GM19240 (cell line): ENCODE measurements around the gene SLC16A3.
"Not testable (repeated sequence)": the region's sequence is repeated elsewhere in the genome, so short reads cannot be mapped to it uniquely, and the experiment has no call there.

Source experiments
- DNase-seq: peaks from one replicate; pipeline ENCODE4 v3.0.0; 2011; ENCODE audit warnings: low spot score; ENCODE audit not compliant: insufficient read length

The SLC16A3 gene

DNA sequence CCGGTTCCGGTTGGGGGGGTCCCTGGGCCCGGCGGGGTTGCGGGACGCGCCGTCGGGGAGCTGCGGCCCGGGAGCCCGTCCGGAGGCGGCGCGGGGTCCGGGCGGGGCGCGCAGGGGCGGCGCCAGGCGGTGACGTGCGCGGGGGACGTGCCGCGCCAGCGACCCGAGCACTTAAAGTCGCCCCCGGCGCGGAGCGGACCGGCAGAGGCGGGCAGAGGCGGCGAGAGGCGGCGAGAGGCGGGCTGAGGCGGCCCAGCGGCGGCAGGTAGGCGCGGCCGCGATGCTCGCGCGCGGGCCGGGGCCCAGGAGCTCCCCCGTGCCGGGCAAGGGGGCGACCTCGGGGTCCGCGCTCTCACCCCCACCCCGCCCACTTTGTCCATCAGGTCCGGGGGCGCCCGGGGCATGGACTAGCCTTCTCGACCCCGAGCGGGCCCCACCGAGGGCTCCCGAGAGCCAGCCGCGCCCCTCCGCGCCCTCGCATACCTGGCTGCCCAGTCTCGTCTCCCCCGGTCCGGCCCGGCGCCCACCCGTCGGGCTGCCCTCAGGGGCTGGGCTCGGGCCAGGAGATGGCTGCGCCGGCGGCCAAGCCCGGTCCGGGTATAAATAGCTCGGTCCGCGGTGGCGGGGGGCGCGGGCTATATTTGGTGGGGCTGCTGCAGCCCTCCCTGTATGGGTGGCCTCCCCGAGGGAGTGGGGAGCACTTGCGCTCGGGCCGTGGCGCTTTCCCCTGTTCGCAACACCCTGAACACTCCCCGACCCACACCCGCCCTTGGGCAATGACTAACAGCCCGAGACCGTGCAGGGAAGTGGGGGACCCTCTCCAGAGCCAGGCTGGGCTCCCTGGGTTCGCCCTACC lies at the start of gene SLC16A3:
SLC16A3 (plus strand) TSS at position 201 of the 856 bp plus-strand sequence. CDS start 6,967 bp downstream, outside the sequence.
- DNase-seq, result peak; percentile 86

GRCh38 chr17:82179412-82179811 lies 49.4 kb upstream of the SLC16A3 start:
- no peak for DNase-seq

- no peak for DNase-seq
These were observed 48.8 kb upstream of the SLC16A3 start for GRCh38 chr17:82179946-82180475.

- DNase-seq, result no peak
These were observed 47.9 kb upstream of the SLC16A3 start for GRCh38 chr17:82180776-82181528.

DNA sequence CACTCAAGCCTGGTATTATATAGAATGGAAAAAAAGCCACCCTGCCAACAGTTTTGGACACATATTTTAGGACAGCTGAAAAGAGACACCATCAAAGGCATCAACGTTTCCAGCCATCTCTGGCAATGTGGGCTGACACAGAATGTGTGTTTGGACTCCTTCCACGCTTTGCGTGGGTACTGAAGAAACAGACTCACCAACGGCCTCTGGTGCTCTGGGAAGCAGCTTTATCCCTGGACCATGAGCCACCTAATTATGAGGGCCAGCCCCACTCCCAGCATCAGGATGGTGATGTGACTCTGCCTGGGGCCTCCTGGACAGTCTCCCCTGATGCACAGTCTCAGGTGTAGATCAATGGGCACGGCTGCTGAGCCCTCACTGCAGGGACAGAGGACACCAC lies 44.1 kb upstream of the SLC16A3 start:
- DNase-seq, result no peak

- DNase-seq, result no peak
These were observed 42.6 kb upstream of the SLC16A3 start for GRCh38 chr17:82186221-82186620.

- no peak for DNase-seq
These were observed 41.3 kb upstream of the SLC16A3 start for GRCh38 chr17:82187500-82187899.

DNA sequence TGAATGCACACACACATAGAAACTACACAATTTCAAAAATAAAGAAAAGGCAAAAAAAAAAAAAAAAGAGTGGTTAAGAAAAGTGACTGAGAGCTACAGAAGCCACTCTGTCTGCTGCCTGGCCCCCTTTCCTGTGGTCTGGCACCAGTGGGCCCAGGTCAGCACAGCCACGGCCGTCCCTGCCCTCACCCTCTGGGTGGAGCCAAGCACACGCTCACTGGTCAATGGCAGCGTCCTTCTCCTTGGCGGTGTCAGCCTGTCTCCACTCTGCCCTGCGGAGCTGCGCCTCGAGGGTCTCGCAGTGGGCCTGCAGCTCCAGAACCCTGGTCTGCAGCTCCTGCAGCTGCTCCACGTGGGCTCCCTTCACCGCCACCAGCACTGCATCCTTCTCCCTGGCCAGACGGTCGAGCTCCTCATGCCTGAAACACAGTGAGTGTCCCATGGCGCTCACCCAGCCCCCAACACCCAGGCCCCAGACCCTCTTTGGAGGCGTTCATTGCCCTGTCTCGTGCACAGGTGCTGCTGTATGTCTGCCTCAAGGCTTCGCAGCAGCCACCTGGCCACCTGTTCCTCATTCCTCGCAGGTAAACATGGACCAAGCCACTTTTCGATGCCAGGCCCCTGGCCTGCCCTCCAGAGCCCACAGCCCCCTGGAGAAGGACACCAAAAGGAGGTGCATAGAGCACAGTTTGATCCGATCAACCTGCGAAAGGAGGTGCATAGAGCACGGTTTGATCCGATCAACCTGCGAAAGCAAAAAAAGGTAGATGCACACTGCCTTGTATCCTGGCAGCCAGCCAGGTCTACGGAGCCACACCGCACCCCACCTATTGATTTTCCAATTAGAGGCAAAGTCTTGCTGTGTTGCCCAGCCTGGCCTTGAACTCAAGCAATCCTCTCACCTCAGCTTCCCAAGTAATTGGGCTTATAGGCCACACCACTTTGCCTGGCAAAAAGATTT lies 40.6 kb upstream of the SLC16A3 start:
- no peak for DNase-seq

- not testable (repeated sequence) for DNase-seq
These were observed 35.8 kb upstream of the SLC16A3 start for GRCh38 chr17:82193050-82193449.

DNA sequence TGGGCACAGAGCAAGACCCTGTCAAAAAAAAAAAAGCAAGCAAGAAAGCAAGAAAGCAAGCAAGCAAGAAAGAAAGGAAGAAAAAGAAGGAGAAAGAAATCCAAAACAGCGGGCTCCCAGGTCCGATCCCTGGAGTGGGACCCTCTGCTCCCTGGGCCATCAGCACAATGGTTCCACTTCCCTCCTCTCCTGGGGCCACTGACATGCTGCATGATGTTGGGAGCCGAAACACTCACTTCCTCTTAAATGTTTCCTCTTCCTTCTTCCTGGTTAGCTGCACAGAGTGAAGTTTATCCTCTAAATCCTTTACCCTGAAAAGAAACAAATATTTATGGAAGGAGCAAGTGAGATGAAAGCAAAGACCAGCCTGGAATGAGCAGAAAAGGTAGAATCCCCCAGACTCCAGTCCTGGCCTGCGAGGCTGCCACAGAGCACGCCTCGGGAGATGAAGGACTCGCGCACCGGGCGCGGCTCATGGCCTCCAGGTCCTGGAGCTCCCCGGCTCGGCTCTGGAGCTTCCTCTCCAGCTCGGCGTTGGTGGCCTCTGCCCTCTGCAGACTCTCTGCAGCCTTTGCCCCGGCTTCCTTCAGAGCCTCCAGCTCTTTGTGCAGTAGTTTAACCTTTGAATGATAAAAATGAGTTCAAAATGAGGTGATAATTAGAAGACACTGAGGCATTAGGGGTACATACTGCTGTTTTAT lies 35.2 kb upstream of the SLC16A3 start:
- no peak for DNase-seq

DNA sequence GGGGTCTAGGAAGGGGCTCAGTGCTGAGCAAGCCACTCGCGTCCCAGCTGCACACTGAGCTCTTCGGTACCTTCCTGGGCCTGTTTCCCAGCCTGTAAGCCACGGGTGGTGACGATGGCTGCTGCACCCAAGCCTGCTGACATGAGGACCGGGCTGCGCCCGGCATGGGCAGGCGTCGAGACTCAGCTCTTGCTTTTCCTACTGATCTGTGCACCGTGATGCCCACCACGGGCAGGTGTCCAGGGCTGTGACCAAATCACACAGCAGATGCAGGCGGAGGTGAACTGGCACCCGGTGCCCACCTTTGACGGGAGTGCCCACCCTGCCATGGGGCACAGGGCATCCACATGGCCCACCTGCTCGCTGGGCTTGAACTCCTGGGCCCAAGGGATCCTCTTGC lies 34.1 kb upstream of the SLC16A3 start:
- no peak for DNase-seq

- no peak for DNase-seq
These were observed 32.9 kb upstream of the SLC16A3 start for GRCh38 chr17:82195675-82196672.

DNA sequence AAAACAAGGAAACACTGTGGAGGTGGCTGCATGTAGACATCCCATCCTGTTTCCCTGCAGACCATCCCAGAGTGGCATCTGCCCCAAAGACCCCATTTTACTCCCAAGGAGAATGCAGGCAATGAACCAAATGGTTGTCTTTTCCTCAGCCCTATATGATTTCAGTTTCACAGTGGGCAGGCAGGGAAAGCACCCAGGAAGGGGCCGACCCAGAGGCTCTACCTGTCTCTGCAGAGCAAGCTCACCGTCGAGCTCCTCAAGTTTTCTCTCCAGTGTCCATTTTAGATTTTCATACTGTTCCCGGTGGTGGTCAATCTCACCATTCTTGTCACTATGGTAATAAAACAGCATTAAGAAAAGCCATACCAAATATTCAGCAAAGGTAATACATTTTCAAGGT lies 30.8 kb upstream of the SLC16A3 start:
- DNase-seq, result no peak

- DNase-seq, result no peak
These were observed 29.3 kb upstream of the SLC16A3 start for GRCh38 chr17:82199496-82199895.

- no peak for DNase-seq
These were observed 28.7 kb upstream of the SLC16A3 start for GRCh38 chr17:82200135-82200534.

DNA sequence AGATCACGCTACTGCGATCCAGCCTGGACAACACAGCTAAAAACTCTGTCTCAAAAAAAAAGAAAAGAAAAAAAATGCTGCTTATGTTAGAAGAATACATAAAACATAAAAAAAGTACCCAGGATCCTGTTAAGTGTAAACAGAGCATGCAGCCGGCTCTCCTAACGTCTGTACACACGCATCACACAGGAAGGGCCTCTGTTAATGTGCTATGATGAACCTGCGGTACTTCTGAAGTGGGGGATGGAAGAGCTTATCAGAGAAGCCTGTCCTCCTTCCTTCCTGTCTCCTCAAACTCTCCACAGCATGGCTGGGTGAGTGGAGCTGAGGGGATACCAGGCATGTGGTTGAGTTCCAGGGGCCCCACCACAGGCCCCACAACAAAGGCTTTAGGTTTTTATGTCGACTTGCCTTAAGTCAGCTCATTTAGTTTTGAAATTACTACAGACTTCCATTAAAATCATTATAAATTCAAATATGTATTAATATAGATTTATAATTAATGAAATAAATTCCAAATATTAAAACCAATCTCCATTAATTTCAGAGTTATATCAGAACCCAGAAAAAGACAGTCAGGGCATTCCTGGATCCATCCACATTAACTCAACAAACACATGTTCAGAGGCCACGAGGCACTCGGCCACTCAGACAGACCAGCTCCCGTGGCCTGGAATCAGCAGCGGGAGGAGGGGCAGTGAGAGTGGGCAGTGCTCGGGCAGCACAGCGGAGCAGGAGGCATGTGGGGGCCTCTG lies 27.9 kb upstream of the SLC16A3 start:
- DNase-seq, result no peak

DNA sequence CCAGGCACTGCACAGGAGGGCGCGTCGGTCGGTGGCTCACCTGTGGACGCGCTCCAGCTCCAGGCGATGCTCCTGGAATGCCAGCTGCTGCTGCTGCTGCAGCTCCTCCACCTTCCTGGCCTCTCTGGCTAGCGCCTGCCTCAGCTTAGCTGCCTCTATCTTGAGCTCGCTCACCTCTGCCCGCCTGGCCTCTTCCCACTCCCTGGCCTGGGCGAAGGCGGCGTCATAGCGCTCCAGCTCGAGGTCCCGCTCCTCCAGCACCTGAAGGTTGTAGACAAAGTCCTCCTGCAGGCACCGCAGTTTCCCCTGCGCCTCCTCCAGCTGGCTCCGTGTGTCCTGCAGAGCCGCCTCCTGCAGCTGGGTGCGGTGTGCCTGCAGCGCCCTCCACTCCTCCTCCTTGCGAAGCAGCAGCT lies 27.3 kb upstream of the SLC16A3 start:
- no peak for DNase-seq

DNA sequence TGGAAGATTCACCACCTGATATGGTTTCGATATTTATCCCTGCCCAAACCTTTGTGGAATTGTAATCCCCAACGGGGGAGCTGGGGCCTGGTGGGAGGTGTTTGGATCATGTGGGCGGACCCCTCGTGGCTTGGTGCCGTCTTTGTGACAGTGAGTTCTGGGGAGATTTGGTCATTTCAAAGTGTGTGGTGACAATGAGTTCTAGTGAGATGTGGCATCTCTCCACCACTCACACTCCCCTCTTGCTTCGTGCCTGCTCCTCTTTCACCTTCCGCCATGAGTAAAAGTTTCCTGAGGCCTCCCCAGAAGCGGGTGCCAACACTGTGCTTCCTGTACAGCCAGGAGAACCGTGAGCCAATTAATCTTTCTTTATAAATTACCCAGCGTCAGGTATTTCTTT lies 25.9 kb upstream of the SLC16A3 start:
- DNase-seq, result no peak

DNA sequence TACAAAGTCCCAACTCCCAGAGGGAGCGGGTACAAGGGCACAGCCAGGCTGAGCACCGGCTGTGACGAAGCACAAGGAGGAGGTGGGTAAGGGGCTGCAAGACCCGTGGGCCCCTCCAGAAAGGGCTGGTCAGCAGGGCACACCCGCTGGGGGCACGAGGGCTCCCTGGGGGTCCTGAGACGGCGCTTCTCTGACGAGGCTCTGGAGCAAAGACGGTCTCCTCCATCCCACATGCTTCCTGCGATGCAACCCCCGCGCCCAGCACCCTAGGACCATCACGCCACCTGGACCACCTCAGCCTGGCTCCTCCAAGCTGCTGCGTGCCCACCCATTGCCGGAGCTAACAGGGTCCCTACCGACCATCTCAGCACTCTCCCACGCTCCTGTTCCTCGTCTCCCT lies 24.9 kb upstream of the SLC16A3 start:
- no peak for DNase-seq
